GM18520 (cell line): Measurements from ENCODE around the gene VPS13D.
"Not testable (repeated sequence)": the region's sequence is repeated elsewhere in the genome, so short reads cannot be mapped to it uniquely, and the experiment has no call there.

ENCODE experiments used
- ATAC-seq: cut with Tn5 transposase; IDR thresholded peaks from one replicate; pipeline ENCODE4 v1.9.1; 2021; ENCODE audit not compliant: unreplicated experiment

VPS13D gene

GRCh38 chr1:12224092-12224491 is 5.7 kb upstream of the VPS13D start:
- ATAC-seq, result not testable (repeated sequence)

- no peak for ATAC-seq
Observed at GRCh38 chr1:12228979-12229378, 851 bp upstream of the VPS13D start.

GRCh38 chr1:12229386-12229834 is 420 bp upstream of the VPS13D start:
- no peak for ATAC-seq

GRCh38 chr1:12230549-12231275 is 882 bp downstream of the VPS13D start:
- no peak for ATAC-seq

GRCh38 chr1:12231276-12231595 is 1.4 kb downstream of the VPS13D start:
- ATAC-seq, result no peak

GRCh38 chr1:12232221-12232620 is 2.4 kb downstream of the VPS13D start:
- ATAC-seq, result no peak

GRCh38 chr1:12244078-12244477 is 14.2 kb downstream of the VPS13D start:
- no peak for ATAC-seq

GRCh38 chr1:12244585-12244984 is 14.8 kb downstream of the VPS13D start:
- ATAC-seq, result no peak

- no peak for ATAC-seq
Observed at GRCh38 chr1:12245116-12245515, 15.3 kb downstream of the VPS13D start.

GRCh38 chr1:12245733-12246132 is 15.9 kb downstream of the VPS13D start:
- ATAC-seq, result no peak

GRCh38 chr1:12246584-12246983 is 16.8 kb downstream of the VPS13D start:
- ATAC-seq, result no peak

- ATAC-seq, result no peak
Observed at GRCh38 chr1:12249181-12249580, 19.4 kb downstream of the VPS13D start.

GRCh38 chr1:12249748-12250147 is 19.9 kb downstream of the VPS13D start:
- no peak for ATAC-seq

- ATAC-seq, result no peak
Observed at GRCh38 chr1:12251442-12251841, 21.6 kb downstream of the VPS13D start.

GRCh38 chr1:12255913-12256312 is 26.1 kb downstream of the VPS13D start:
- ATAC-seq, result no peak

- no peak for ATAC-seq
Observed at GRCh38 chr1:12258272-12258671, 28.4 kb downstream of the VPS13D start.

GRCh38 chr1:12269351-12269750 is 39.5 kb downstream of the VPS13D start:
- no peak for ATAC-seq

- ATAC-seq, result no peak
Observed at GRCh38 chr1:12271033-12271432, 41.2 kb downstream of the VPS13D start.

GRCh38 chr1:12272770-12273169 is 42.9 kb downstream of the VPS13D start:
- ATAC-seq, result no peak

GRCh38 chr1:12275370-12275769 is 45.5 kb downstream of the VPS13D start:
- ATAC-seq, result no peak

- no peak for ATAC-seq
Observed at GRCh38 chr1:12276225-12276624, 46.4 kb downstream of the VPS13D start.

GRCh38 chr1:12279003-12279402 is 49.2 kb downstream of the VPS13D start:
- ATAC-seq, result no peak

GRCh38 chr1:12279728-12280464 is 50.1 kb downstream of the VPS13D start:
- no peak for ATAC-seq
